GM12875 (cell line): ENCODE results near the gene TLCD1.

Experiments
- H3K4me3 ChIP-seq: one replicate; pipeline ENCODE4 v1.5.1; 2011; ENCODE audit warnings: low read depth, low read length, control low read depth
- TF ChIP-seq, protein P1 (sequence below): IDR thresholded peaks from 2 replicates; pipeline ENCODE4 v1.5.1; 2011; ENCODE audit warnings: low read depth, mild to moderate bottlenecking, control low read depth, inconsistent platforms, low read length, moderate library complexity, borderline replicate concordance; ENCODE audit not compliant: insufficient read depth

Gene TLCD1

GRCh38 chr17:28705728-28706334, 20.2 kb downstream of the TLCD1 start:
- H3K4me3 ChIP-seq = no peak overlapping the region
- TF ChIP-seq, protein P1, sequence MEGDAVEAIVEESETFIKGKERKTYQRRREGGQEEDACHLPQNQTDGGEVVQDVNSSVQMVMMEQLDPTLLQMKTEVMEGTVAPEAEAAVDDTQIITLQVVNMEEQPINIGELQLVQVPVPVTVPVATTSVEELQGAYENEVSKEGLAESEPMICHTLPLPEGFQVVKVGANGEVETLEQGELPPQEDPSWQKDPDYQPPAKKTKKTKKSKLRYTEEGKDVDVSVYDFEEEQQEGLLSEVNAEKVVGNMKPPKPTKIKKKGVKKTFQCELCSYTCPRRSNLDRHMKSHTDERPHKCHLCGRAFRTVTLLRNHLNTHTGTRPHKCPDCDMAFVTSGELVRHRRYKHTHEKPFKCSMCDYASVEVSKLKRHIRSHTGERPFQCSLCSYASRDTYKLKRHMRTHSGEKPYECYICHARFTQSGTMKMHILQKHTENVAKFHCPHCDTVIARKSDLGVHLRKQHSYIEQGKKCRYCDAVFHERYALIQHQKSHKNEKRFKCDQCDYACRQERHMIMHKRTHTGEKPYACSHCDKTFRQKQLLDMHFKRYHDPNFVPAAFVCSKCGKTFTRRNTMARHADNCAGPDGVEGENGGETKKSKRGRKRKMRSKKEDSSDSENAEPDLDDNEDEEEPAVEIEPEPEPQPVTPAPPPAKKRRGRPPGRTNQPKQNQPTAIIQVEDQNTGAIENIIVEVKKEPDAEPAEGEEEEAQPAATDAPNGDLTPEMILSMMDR = no peak

DNA sequence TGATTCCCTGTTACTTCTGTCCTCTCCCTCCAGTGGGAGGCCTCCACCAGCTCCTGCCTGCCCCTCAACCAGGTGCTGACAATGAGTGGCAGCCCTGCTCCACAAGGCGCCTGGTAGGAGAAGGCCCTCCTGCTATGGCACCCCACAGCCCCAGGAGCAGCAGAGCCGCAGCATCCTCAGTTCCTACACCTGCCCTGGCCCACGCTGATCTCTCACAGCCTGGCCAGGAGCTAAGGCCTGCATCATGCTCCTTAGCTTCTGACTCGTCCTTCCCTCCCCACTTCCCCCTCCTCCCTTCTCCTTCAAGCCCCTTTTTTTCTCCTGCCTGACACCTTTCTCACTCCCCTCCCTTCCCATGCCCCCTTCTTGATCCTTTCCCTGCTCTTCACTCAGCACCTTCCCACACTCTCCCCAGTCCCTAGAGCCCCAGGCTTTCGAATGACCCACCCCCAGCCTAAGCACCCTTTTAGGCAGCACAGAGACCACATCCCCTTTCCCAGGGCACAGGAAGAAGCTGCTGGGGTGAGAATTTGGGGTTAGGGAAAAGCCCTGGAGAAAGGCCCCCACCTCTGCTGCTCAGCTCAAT, 20.9 kb downstream of the TLCD1 start:
- TF ChIP-seq, protein P1 = no peak

GRCh38 chr17:28704219-28704858, 21.7 kb downstream of the TLCD1 start:
- no peak overlapping the region for H3K4me3 ChIP-seq
- TF ChIP-seq, protein P1 = no peak

More for the DNA sequence above, 20.9 kb downstream of the TLCD1 start:
- no peak overlapping the region for H3K4me3 ChIP-seq

DNA sequence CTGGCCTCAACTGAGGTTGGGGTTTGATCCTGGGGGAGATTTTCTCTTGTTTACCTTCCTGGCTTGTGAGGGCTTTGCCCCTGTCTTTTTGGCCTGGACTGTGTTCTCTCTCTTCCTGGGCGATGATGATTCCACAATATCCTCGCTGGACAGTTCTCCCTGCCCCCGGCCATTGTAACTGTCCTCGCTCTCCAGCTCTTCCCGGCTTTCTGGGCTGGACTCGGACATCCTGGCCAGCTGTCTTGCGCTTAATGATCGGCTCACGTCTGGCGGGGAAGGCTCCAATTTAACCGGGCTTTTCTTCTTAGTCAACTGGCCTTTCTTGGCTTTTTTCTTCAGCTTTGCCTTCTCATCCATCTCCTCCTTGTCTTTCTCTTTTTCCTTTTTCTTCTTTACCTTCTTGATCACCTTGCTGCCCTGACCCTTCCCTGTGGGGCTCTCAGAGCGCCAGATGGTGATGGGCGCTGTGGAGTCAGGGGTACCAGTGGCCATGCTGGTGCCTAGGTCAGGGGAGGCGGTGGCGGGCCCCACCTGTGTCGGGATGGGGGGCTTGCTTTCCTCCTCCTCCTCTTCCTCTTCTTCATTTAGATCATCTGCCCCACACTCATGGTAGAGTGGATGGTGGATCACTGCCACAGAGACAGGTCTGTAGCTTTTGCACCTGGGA, 22.3 kb downstream of the TLCD1 start:
- H3K4me3 ChIP-seq = no peak overlapping the region
- TF ChIP-seq, protein P1 = no peak

- TF ChIP-seq, protein P1 = no peak
- H3K4me3 ChIP-seq = no peak overlapping the region
Measured at GRCh38 chr17:28702752-28703150, 23.3 kb downstream of the TLCD1 start.

DNA sequence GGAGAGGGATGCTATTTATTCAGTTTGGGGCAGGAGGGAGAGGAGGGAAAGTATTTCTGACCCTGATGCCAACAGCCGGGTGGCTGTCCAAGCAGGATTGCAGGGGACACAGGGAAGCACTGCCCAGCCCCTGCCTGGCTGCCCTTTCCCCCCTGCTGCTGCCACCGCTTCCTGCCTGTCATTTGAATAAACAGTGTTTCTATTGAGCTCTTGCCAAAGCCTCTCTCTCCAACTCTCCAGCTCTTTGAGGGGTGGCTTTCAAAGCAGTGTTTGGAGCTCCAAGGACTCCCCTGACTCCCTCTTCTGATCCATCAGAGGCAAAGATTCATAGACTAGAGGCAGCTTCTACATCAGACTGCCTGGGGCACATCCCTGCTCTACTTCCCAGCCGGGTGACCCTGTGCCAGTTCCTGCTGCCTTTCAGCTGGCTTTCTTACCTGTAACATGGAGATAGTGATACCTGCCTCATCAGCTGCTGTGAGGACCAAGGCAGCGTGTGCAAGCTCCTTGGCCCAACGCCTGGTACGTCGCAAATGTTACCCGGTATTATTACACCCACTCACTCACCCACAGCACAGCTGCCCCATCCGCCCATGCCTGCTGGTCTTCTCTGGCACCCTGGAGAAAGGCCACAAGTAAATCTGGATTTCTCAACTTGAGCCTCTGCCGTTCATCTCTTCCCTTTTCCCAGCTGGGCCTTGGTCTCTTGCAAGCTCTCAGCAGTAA, 23.8 kb downstream of the TLCD1 start:
- H3K4me3 ChIP-seq = no peak overlapping the region
- TF ChIP-seq, protein P1 = no peak
